Testis (tissue), 2 donors: ENCODE data around the gene LRRC30.

Experiments used
- POLR2A ChIP-seq: fragments of 450-650 bp; IDR thresholded peaks from one replicate; pipeline ENCODE4 v1.6.1; 2017; ENCODE audit warnings: antibody characterized with exemption, mild to moderate bottlenecking, moderate library complexity
- TF ChIP-seq, protein P1 (sequence below), 3 experiments: fragments of 450-650 bp in 2 of 3; fragments of 200-600 bp in 1 of 3; sonication (generic) in 1 of 3; IDR thresholded peaks; one replicate each; pipeline ENCODE4 v1.5.1; 2016 to 2019; ENCODE audit warnings: antibody characterized with exemption in 3 of 3, mild to moderate bottlenecking in 2 of 3, moderate library complexity in 1 of 3

DNA sequence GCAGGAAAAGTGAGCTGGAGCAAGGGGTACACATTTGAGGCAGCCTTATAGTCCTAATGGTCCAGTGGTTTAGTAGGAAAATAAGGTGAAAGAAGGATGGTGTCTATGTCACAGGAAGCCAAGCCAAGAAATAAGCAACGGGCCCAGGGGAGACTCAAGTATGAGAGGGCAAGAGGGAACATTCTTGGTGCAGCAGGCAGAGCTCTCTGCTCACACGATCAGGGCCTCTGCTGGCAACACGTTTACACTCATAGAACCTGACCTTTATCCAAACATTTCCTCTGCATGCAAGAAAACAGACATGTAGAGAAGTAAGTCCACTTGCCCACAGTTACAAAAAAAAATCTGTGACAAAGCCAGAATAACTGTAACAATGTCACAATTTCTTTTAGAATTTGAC is 32.6 kb upstream of the LRRC30 start:
- TF ChIP-seq POLR2A, result no peak
- TF ChIP-seq, protein P1, sequence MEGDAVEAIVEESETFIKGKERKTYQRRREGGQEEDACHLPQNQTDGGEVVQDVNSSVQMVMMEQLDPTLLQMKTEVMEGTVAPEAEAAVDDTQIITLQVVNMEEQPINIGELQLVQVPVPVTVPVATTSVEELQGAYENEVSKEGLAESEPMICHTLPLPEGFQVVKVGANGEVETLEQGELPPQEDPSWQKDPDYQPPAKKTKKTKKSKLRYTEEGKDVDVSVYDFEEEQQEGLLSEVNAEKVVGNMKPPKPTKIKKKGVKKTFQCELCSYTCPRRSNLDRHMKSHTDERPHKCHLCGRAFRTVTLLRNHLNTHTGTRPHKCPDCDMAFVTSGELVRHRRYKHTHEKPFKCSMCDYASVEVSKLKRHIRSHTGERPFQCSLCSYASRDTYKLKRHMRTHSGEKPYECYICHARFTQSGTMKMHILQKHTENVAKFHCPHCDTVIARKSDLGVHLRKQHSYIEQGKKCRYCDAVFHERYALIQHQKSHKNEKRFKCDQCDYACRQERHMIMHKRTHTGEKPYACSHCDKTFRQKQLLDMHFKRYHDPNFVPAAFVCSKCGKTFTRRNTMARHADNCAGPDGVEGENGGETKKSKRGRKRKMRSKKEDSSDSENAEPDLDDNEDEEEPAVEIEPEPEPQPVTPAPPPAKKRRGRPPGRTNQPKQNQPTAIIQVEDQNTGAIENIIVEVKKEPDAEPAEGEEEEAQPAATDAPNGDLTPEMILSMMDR (IDR thresholded peaks at IDR 0.05), result no peak
